ENCODE results near the gene MAB21L3. TPM values are rescaled to one million over a fixed set of nuclear protein-coding genes. Genes with fewer than 3 reads are reported as not detected.

Gene MAB21L3
- total RNA-seq, 1 experiment from 2014 or later: 1.4 TPM

DNA sequence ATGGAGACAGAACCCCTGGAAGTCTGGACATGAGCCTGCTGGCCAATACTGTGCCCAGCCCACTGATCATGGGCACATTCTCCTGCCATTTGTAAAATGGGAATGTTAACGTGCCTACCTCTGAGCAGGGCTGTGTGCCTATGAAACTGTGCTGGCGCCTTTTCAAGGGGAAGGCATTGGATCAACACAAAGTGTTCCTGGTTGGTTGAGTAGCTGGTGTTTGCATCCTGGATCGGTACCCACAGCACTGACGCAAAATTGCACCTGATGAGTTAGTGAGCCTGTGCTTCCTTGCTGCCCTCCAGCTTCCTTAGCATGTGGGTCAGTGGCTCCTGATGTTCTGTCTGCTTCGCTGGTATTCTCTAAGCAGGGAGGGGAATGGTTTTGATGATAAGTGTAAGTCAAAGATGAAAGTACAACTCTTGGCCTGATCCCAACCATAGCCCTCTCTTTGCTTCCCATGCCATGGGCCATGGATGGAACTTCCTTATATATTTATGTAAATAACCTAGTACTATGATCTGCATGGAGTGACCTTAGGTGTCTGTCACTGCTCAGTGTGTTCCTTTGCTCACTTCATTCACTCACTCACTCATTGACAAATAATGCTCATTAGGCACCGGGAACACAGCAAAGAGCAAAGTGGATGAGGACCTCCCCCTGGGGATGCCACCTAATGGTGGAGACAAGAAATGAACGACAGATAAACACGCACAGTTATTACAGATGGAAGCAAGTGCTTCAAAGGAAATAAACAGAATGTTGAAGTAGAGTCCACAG, 22.7 kb downstream of the MAB21L3 start:
- H4K20me1 ChIP-seq (ENCODE audit: low read length): no peaks in the 10 kb centered on the region
- ChIA-PET CTCF (no interaction called here), POLR2A (ENCODE audit: unreplicated experiment) (no interaction called here)
- H3K9me2 ChIP-seq (replicated peaks; ENCODE audit: low read length): no peaks in the 10 kb centered on the region
- H3K79me2 ChIP-seq (ENCODE audit: low read length): no peaks in the 10 kb centered on the region
- BruUV-seq (replicated peaks): no TSS peak
- TF ChIP-seq EZH2phosphoT487 (IDR thresholded peaks at IDR 0.05; ENCODE audit: borderline replicate concordance, low read length) (no peak), CTCF (conservative IDR thresholded peaks at IDR 0.05; ENCODE audit: low read depth, low read length) (peak; percentile 69)
- peak overlapping the region; percentile 3; the same call in 1 of the 2 replicates for H2AFZ ChIP-seq (ENCODE audit: low read length)
- DNase-seq (peak; percentile 43), ATAC-seq (peak; percentile 19)
- intact Hi-C loops (cut with micrococcal nuclease): loop anchor here (5.0 to 10.0 kb wide), 2 partner anchors 157 to 329 kb away; partner anchors contain the start of gene SLC22A15
- no peak overlapping the region for H3K4me3 ChIP-seq (ENCODE audit: low read length)
- H3K27me3 ChIP-seq (ENCODE audit: low read length): no peaks in the 10 kb centered on the region
- H3K9ac ChIP-seq (ENCODE audit: low read length): no peak overlapping the region
- H3F3A ChIP-seq (ENCODE audit: low read length, unreplicated experiment): no peaks in the 10 kb centered on the region
- H3K27ac ChIP-seq (ENCODE audit: low read length): no peak overlapping the region
- no peak overlapping the region for H3K4me2 ChIP-seq (ENCODE audit: low read length)
- H3K36me3 ChIP-seq (ENCODE audit: low read depth, low read length): no peaks in the 10 kb centered on the region
- H3K4me1 ChIP-seq (ENCODE audit: insufficient read depth, low read length): peaks cover 10% of the 10 kb centered on the region; the same call in 1 of the 2 replicates
- H3K9me3 ChIP-seq (ENCODE audit: low read length): no peaks in the 10 kb centered on the region

DNA sequence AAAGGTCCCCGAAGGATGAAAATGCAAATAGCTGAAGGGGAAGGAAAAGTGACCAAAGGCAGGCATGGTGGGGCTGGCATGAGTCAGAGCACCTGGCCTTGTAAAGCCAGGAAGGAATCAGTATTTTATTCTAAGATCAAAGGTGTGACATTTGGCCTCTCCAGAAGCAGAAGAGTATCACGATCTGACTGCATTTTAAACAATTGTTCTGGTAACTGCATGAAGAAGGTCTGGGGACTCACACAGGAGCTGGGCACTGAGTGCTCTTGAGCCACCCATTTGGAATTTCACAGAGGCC, 23.2 kb downstream of the MAB21L3 start:
- DNase-seq: no peak
- TF ChIP-seq EZH2 (IDR thresholded peaks at IDR 0.05; ENCODE audit: low read length, unreplicated experiment): no peak
- TF ChIP-seq EZH2phosphoT487 (IDR thresholded peaks at IDR 0.05; ENCODE audit: borderline replicate concordance, low read length): no peak
- TF ChIP-seq CTCF (conservative IDR thresholded peaks at IDR 0.05; ENCODE audit: low read depth, low read length): no peak
- no peak overlapping the region for H3K4me3 ChIP-seq (ENCODE audit: low read length)
- no peaks in the 10 kb centered on the region for H3F3A ChIP-seq (ENCODE audit: low read length, unreplicated experiment)
- no peak overlapping the region for H3K9ac ChIP-seq (ENCODE audit: low read length)
- no peak overlapping the region for H3K4me2 ChIP-seq (ENCODE audit: low read length)
- H3K36me3 ChIP-seq (ENCODE audit: low read depth, low read length): no peaks in the 10 kb centered on the region
- H2AFZ ChIP-seq (ENCODE audit: low read length): peak overlapping the region; percentile 3; the same call in 1 of the 2 replicates
- ATAC-seq: no peak
- peaks cover 11% of the 10 kb centered on the region; the same call in 1 of the 2 replicates for H3K4me1 ChIP-seq (ENCODE audit: insufficient read depth, low read length)
- intact Hi-C loops (cut with micrococcal nuclease): loop anchor here (5.0 to 10.0 kb wide), 2 partner anchors 157 to 330 kb away; partner anchors contain the start of gene SLC22A15
- CTCF ChIA-PET: no interaction called here
- POLR2A ChIA-PET (ENCODE audit: unreplicated experiment): no interaction called here
- no peaks in the 10 kb centered on the region for H3K9me2 ChIP-seq (replicated peaks; ENCODE audit: low read length)
- no peaks in the 10 kb centered on the region for H3K79me2 ChIP-seq (ENCODE audit: low read length)
- H3K27me3 ChIP-seq (ENCODE audit: low read length): no peaks in the 10 kb centered on the region
- no peaks in the 10 kb centered on the region for H3K9me3 ChIP-seq (ENCODE audit: low read length)
- no peaks in the 10 kb centered on the region for H4K20me1 ChIP-seq (ENCODE audit: low read length)
- BruUV-seq (replicated peaks): no TSS peak
- no peak overlapping the region for H3K27ac ChIP-seq (ENCODE audit: low read length)

GRCh38 chr1:116138277-116138792, 27.1 kb downstream of the MAB21L3 start:
- Histone ChIP-seq H4K20me1 (ENCODE audit: low read length) (no peaks in the 10 kb centered on the region), H3K79me2 (ENCODE audit: low read length) (no peaks in the 10 kb centered on the region), H3K9ac (ENCODE audit: low read length) (peak overlapping the region; percentile 47; the same call in 1 of the 2 replicates), H3K4me1 (ENCODE audit: insufficient read depth, low read length) (peaks cover 11% of the 10 kb centered on the region; the same call in 1 of the 2 replicates), H3K9me2 (replicated peaks; ENCODE audit: low read length) (no peaks in the 10 kb centered on the region), H3K36me3 (ENCODE audit: low read depth, low read length) (no peaks in the 10 kb centered on the region), H3K4me3 (ENCODE audit: low read length) (no peak overlapping the region), H3K4me2 (ENCODE audit: low read length) (no peak overlapping the region; the same call in 1 of the 2 replicates), H3K27ac (ENCODE audit: low read length) (peak overlapping the region; percentile 23; the same call in 1 of the 2 replicates), H3K27me3 (ENCODE audit: low read length) (no peaks in the 10 kb centered on the region), H3F3A (ENCODE audit: low read length, unreplicated experiment) (no peaks in the 10 kb centered on the region), H3K9me3 (ENCODE audit: low read length) (no peaks in the 10 kb centered on the region), H2AFZ (ENCODE audit: low read length) (peak overlapping the region; percentile 98)
- TF ChIP-seq EZH2 (IDR thresholded peaks at IDR 0.05; ENCODE audit: low read length, unreplicated experiment): no peak
- no peak for DNase-seq
- no TSS peak for BruUV-seq (replicated peaks)
- ChIA-PET POLR2A (ENCODE audit: unreplicated experiment) (interaction anchor here (0.8 kb wide), 1 partner anchor 235 kb away, joined by 4 read pairs; the partner anchor contains the start of gene ATP1A1), CTCF (interaction anchor here (0.7 to 2.1 kb wide), 9 partner anchors 16 to 457 kb away, joined by 3 to 46 read pairs (median 4); no protein-coding TSS in a partner anchor)
- ATAC-seq: no peak
- intact Hi-C loops (cut with micrococcal nuclease): loop anchor here (10.0 kb wide), 1 partner anchor 334 kb away; no protein-coding TSS in a partner anchor

All from PC-3 (cell line).